AG09309 (cell line): ENCODE results near the gene PRKCA.
A peak's percentile ranks its signal among the peaks of the same experiment; 100 is the strongest.

Source experiments
- DNase-seq: peaks from one replicate; pipeline ENCODE4 v3.0.0-alpha.2; 2010; ENCODE audit warnings: low read depth
- H3K4me3 ChIP-seq: 2 replicates; pipeline ENCODE4 v1.5.1; 2011; ENCODE audit warnings: mild to moderate bottlenecking, low read depth, low read length, moderate library complexity; ENCODE audit not compliant: control insufficient read depth
- CTCF ChIP-seq: IDR thresholded peaks from 2 replicates; pipeline ENCODE4 v1.5.1; 2011; ENCODE audit warnings: mild to moderate bottlenecking, low read depth, low read length, inconsistent platforms; ENCODE audit not compliant: insufficient read depth, control insufficient read depth; ENCODE audit errors: missing control alignments

Gene PRKCA

GRCh38 chr17:66676421-66676820, 374.0 kb downstream of the PRKCA start:
- DNase-seq, result no peak
- TF ChIP-seq CTCF, result no peak
- no peak overlapping the region for H3K4me3 ChIP-seq

DNA sequence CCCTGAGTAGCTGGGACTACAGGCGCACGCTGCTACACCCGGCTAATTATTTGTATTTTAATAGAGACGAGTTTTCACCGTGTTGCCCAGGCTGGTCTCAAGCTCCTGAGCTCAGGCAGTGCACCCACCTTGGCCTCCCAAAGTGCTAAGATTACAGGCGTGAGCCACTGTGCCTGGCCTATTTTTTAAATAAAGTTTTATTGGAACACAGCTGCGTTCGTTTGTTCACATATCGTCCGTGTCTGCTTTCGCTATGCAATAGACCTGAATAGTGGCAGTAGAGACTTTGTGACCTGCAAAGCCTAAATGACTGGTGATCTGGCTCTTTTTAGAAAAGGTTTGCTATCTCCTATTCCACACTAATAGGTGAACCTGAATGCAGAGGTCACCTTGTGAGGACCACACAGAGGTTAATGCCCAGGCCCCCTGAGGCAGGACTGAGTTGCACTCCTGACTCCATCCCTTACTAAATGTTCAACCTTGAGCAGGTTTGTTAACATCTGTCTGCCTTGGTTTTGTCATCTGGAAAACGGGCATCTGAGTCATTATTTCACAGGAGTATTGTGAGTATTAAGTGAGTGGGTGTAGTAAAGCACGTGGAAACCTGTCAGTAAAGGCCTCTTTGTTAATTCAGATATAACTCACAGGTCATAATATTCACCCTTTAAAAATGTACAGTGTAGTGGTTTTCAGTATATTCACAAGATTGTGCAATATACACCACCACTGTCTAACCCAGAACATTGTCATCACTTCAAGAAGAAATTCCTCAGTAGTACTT, 375.0 kb downstream of the PRKCA start:
- no peak for TF ChIP-seq CTCF
- DNase-seq, result peak; percentile 71
- no peak overlapping the region for H3K4me3 ChIP-seq

GRCh38 chr17:66678061-66678460, 375.6 kb downstream of the PRKCA start:
- no peak for DNase-seq
- H3K4me3 ChIP-seq, result no peak overlapping the region
- no peak for TF ChIP-seq CTCF

DNA sequence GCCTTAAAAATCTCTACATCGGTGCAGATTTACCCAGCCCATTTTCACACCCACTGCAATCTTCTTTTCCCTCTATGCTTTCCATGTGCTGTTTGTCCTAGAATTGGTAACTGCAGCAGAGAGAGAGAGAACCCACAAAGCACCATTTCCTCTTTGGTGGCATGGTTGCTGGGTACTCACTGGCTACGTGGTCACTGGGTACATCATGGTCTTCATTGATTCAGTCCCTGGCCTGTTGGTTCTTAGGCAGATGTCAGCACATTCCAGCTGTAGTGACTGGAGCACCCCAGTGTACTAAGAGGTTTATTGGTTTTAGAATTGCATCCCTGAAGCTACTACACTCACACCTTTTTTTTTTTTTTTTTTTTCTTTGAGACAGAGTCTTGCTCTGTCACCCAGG, 376.4 kb downstream of the PRKCA start:
- no peak for TF ChIP-seq CTCF
- no peak for DNase-seq
- H3K4me3 ChIP-seq, result no peak overlapping the region

- DNase-seq, result no peak
- no peak overlapping the region for H3K4me3 ChIP-seq
- no peak for TF ChIP-seq CTCF
Observed at GRCh38 chr17:66679631-66680517, 377.5 kb downstream of the PRKCA start.

GRCh38 chr17:66682283-66682682, 379.9 kb downstream of the PRKCA start:
- no peak for TF ChIP-seq CTCF
- H3K4me3 ChIP-seq, result no peak overlapping the region
- DNase-seq, result no peak
